GM18951 (cell line): Measurements from ENCODE around the gene HIPK2.

Experiments used
- POLR2A ChIP-seq: IDR thresholded peaks from 4 replicates; pipeline ENCODE4 v1.6.1; 2011; ENCODE audit warnings: mild to moderate bottlenecking; ENCODE audit not compliant: insufficient read length, insufficient read depth; ENCODE audit errors: extremely low read depth
- in situ Hi-C: fragments of 300-500 bp; cut with MboI; formaldehyde crosslinking; loops from one replicate; pipeline ENCODE4 v1.12.0; 2022; ENCODE audit warnings: low sequenced_read_pairs, mixed read lengths, inconsistent platforms; ENCODE audit not compliant: unreplicated experiment

Gene HIPK2

GRCh38 chr7:139703487-139704307, 74.1 kb downstream of the HIPK2 start:
- in situ Hi-C loops: no loop called here
- no peak for TF ChIP-seq POLR2A

DNA sequence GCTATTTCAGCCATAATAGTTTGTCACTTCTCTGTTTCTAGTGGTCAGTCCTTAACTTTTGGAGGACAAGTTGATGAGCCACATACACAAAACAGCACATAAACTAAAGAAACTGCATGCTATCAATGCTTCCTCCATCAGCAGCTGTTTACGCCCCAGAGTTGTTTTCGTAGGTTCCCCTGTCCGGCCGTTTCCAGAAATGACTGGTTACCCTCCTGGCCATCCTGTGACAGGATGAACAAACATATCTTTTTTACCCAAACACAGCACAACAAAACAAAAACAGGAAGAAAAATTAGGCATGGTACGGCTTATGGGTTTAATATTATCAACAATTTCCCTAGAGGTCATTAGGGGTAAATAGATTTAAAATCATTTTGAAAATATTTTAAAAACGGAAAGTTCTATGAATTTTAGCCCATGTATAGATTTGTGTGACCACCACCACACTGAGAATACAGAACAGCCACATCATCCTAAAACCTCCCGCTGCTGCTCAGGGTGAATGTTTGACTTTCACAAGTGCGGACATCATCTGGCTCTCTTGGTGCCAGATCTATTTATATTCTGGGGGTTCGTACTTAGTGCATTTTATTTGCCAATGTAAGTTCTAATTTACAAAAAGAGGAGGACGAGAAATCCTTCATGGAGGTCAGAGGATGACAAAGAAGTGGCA, 74.8 kb downstream of the HIPK2 start:
- in situ Hi-C loops: no loop called here
- TF ChIP-seq POLR2A: no peak

DNA sequence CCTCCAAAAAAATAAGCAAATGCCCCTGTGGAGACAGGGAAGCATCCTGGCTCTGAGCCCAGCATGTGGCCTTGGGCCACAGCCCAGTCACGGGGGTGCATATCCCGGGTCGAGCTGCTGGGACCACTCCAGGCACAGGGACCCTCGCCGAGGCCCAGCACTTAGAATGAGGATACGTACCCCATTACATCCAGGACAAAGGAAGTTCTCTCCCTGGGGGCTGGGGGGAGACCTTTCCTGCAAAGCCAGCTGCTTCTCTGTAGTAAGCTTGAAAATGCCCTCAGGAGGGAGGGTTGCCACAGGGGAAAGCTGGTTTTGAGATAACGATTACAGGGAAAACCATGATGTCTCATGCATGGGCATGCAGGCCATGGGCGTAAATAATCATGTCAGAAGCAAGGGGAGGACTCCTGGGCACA, 75.5 kb downstream of the HIPK2 start:
- in situ Hi-C loops: no loop called here
- TF ChIP-seq POLR2A: no peak

GRCh38 chr7:139701908-139702307, 75.9 kb downstream of the HIPK2 start:
- in situ Hi-C loops: no loop called here
- no peak for TF ChIP-seq POLR2A

DNA sequence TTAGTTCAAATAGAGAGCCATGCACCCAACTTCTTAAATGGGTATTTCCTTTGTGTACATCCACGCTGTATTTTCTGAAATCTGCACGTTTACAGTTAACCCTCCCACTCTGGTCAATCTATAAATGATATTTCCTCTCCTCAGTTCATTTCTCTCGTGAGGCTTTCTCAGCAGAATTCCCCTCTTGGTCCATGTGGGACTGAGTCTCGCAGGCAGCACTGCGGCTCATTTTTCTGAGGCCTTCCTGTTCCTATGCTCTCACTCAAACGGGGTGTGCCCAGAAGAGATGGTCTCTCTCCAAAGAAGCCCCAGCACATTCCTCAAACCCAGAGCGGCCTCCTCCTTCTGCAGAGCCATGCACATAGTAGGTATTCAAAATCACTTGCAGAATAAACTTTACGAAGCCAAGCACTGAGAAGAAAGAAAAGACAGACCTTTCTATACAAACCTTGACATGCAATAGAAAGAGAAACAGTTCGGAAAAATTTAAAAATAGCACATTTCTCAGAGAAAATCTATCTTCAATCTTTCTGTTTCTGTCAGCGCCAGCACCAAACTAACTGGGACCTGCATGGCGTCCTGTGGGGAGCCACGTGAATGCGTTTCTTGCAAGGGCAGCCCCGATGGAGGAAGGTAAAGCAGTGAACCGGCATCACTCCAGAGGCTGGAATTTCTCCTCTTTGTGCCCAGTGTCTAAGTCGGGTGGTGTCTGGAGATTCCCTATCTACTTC, 77.1 kb downstream of the HIPK2 start:
- TF ChIP-seq POLR2A: no peak
- in situ Hi-C loops: no loop called here

DNA sequence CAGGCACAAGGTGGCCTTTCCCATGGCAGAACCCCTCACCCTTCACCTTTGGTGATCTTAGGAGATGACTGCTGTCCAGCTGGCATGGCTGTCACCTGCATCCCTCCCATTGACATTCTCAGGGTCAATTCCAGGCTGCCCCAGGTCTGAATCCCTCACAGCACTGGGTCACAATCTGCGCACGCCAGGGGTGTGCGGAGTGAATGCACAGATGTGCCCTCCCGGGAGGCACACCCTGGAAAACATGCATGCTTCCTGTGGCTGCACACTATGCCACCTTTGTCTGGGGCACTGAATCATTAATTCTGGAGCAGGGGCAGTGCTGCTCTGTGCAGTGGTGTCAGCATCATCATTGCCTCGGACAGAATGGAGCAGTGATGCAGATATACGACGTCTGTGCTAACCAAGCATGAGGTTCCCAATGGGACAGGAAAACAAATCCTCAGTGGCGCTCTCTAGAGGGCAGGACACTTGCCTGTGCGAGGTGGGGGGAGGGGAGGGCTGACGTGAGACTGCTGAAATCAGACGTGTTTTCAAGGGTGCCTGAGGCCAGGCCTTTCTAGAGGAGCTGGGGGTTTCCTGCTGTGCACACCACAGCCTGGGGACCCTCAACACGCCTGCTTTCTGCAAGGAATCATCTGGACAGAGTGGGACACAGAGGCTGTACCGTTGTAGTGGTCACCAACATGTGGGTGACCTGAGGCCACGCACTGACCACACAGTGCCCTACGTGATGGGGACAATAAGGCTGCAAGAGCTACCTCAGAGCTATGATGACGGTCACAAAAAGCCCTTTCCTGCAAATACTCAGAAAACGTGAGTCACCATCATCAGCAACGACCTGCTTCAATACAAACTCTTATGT, 77.9 kb downstream of the HIPK2 start:
- no peak for TF ChIP-seq POLR2A
- in situ Hi-C loops: no loop called here

GRCh38 chr7:139698844-139699243, 79.0 kb downstream of the HIPK2 start:
- TF ChIP-seq POLR2A: no peak
- in situ Hi-C loops: no loop called here

DNA sequence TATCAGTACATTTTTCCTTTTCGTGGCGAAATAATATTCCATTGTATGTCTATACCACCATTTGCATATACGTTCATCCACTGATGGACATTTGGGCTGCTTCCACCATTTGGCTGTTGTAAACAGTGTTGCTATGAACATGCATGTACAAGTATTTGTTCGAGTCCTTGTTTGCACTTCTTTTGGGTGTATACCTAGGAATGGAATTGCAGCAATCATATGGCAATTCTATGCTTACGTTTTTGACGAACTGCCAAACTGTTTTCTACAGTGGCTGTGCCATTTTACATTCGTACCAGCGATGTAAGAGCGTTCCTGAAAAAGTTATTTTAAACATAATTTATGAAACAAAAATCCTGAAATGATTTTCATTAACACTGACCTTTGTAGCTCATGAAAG, 79.5 kb downstream of the HIPK2 start:
- TF ChIP-seq POLR2A: no peak
- in situ Hi-C loops: no loop called here

DNA sequence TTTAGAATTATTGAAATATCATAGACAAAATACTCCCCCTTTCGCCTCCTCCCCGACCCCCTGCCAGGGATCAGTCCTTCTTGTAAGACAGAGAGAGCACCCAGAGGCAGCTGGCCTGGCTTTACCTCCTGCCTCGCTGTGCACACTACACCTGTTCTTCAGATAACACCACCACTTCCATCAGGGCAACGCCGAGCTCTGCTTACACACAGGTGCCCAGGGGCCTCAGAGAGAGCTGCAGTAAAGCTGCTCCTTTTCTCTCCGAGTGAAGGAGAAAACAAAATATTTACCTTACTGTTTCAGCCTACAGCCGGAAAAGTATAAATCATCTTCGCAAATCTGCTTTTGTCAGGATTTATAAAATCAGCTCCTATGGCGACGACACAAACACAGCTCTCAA, 80.7 kb downstream of the HIPK2 start:
- in situ Hi-C loops: no loop called here
- TF ChIP-seq POLR2A: no peak

- TF ChIP-seq POLR2A: no peak
- in situ Hi-C loops: no loop called here
These were observed 81.2 kb downstream of the HIPK2 start for GRCh38 chr7:139696552-139696951.

GRCh38 chr7:139695588-139695987, 82.2 kb downstream of the HIPK2 start:
- TF ChIP-seq POLR2A: no peak
- in situ Hi-C loops: no loop called here

DNA sequence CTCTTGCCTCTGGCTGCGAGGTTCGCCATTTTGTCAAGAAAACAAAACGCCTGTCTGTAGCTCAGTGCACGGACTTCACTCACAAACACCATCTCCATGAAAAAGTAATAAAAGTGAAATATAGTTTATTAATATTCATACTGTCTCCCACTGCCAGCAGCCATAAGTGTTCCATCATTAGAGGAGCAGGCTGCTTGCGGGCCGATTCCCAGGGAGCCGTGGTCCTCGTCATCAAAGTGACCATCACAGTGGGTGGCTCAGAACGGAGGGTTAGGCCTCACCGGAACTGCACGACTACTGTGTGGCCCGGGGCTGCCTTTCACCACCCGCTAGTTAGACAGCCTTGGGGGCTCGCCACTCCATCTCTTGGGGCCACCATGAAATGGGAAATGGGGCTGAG, 82.7 kb downstream of the HIPK2 start:
- in situ Hi-C loops: no loop called here

GRCh38 chr7:139694389-139694676, 83.5 kb downstream of the HIPK2 start:
- no peak for TF ChIP-seq POLR2A
- in situ Hi-C loops: no loop called here

More for the DNA sequence above, 82.7 kb downstream of the HIPK2 start:
- no peak for TF ChIP-seq POLR2A

DNA sequence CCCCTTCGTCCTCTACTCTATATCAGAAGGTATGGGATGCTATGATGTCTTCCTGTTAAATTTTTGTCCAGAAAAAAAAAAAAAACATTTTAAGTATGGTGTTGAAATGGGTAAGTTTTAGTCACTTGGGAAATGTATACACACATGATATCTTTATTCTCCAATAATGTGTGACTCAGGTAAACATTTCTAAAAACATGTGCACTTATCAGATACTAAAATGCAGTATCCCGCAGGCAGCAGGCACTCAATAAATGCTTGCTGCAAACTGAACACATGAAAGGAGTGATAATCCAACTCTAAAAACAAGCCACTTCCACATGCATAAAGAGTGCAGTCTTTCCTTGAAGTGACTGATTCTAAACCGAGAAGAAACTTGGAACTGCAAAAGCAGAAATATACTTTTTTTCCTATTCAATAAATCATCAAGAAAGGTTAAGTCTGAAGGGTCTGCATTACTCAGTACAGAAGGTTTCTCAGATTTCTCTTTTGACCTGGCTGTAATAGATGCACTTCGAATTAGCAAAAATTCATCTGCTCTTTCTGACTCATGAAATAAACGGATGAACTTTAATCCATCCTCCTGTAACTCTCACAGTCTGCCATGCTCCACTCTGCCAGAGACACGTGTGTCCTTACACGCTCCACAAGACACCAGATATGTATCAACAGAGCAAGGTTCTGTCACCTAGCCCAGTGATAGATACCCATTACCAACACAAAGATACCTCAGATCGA, 84.0 kb downstream of the HIPK2 start:
- TF ChIP-seq POLR2A: no peak
- in situ Hi-C loops: no loop called here
